Occipital lobe (tissue), 2 donors: ENCODE results near the gene TMEM178A. TPM values are rescaled to one million over a fixed set of nuclear protein-coding genes. Genes with fewer than 3 reads are reported as not detected.

Source experiments
- DNase-seq: peaks from one replicate; lab custom pipeline; 2025; lab: John Stamatoyannopoulos, UW
- total RNA-seq: library from RNA; depleted of rRNA; stranded (reverse); fragments of >200 nt; gene quantifications from one replicate; pipeline ENCODE4 v1.2.3, GENCODE V29; 2014

The TMEM178A gene
- total RNA-seq, 1 donor from 2014 or later = 25.1 TPM

- no peak for DNase-seq
Observed at GRCh38 chr2:39738936-39739335, 73.2 kb downstream of the TMEM178A start.

- no peak for DNase-seq
Observed at GRCh38 chr2:39739386-39739785, 73.7 kb downstream of the TMEM178A start.

- DNase-seq = no peak
Observed at GRCh38 chr2:39741871-39742270, 76.2 kb downstream of the TMEM178A start.

- DNase-seq = no peak
Observed at GRCh38 chr2:39743269-39743776, 77.6 kb downstream of the TMEM178A start.

GRCh38 chr2:39755466-39755865, 89.7 kb downstream of the TMEM178A start:
- DNase-seq = no peak

- DNase-seq = no peak
Observed at GRCh38 chr2:39757156-39757555, 91.4 kb downstream of the TMEM178A start.

- DNase-seq = no peak
Observed at GRCh38 chr2:39762448-39762847, 96.7 kb downstream of the TMEM178A start.

Other genes with a start within 250 kb of the TMEM178A start
- gene MAP4K3, start 228.6 kb upstream of the TMEM178A start, total RNA-seq = 122 TPM
- 30.3 TPM for gene THUMPD2, start 113.3 kb downstream of the TMEM178A start, total RNA-seq